HEK293 (cell line): ENCODE measurements around the gene AEBP1.
A peak's percentile ranks its signal among the peaks of the same experiment; 100 is the strongest.

Source experiments
- PRDM1 ChIP-seq: fragments of 450-650 bp; formaldehyde crosslinking; IDR thresholded peaks from 2 replicates; pipeline ENCODE4; 2016; ENCODE audit warnings: missing biosample characterization, missing genetic modification characterization
- PRDM2 ChIP-seq: fragments of 450-650 bp; formaldehyde crosslinking; IDR thresholded peaks from 2 replicates; pipeline ENCODE4 v1.5.1; 2016; ENCODE audit warnings: missing biosample characterization, missing genetic modification characterization, borderline replicate concordance
- PRDM4 ChIP-seq: fragments of 450-650 bp; formaldehyde crosslinking; IDR thresholded peaks from 2 replicates; pipeline ENCODE4 v1.5.1; 2017; ENCODE audit warnings: missing biosample characterization, missing genetic modification characterization
- REST ChIP-seq: fragments of 450-650 bp; formaldehyde crosslinking; IDR thresholded peaks from 2 replicates; pipeline ENCODE4 v1.5.1; 2016; ENCODE audit warnings: missing biosample characterization, missing genetic modification characterization
- SCRT2 ChIP-seq: fragments of 450-650 bp; formaldehyde crosslinking; IDR thresholded peaks from 2 replicates; pipeline ENCODE4 v1.5.1; 2016; ENCODE audit warnings: missing biosample characterization, missing genetic modification characterization
- SP7 ChIP-seq: fragments of 450-650 bp; formaldehyde crosslinking; IDR thresholded peaks from 2 replicates; pipeline ENCODE4 v1.5.1; 2016; ENCODE audit warnings: missing biosample characterization, missing genetic modification characterization
- TRIM28 ChIP-seq: IDR thresholded peaks from 2 replicates; pipeline ENCODE4 v1.6.1; 2011; ENCODE audit warnings: low read length, control low read depth, borderline replicate concordance
- ZBTB17 ChIP-seq: fragments of 450-650 bp; formaldehyde crosslinking; IDR thresholded peaks from 2 replicates; pipeline ENCODE4 v1.5.1; 2016; ENCODE audit warnings: missing biosample characterization, missing genetic modification characterization
- ZBTB21 ChIP-seq: fragments of 450-650 bp; formaldehyde crosslinking; IDR thresholded peaks from 2 replicates; pipeline ENCODE4 v1.5.1; 2017; ENCODE audit warnings: missing biosample characterization, missing genetic modification characterization
- ZBTB8A ChIP-seq: fragments of 450-650 bp; formaldehyde crosslinking; IDR thresholded peaks from 2 replicates; pipeline ENCODE4 v1.5.1; 2016; ENCODE audit warnings: missing biosample characterization, missing genetic modification characterization
- ZEB2 ChIP-seq: fragments of 450-650 bp; formaldehyde crosslinking; IDR thresholded peaks from 2 replicates; pipeline ENCODE4 v1.5.1; 2016; ENCODE audit warnings: missing biosample characterization, missing genetic modification characterization
- ZFP37 ChIP-seq: fragments of 450-650 bp; formaldehyde crosslinking; IDR thresholded peaks from 2 replicates; pipeline ENCODE4 v1.5.1; 2016; ENCODE audit warnings: missing biosample characterization, missing genetic modification characterization
- ZNF112 ChIP-seq: fragments of 450-650 bp; formaldehyde crosslinking; IDR thresholded peaks from 2 replicates; pipeline ENCODE4 v1.5.0; 2017; ENCODE audit warnings: missing biosample characterization, missing genetic modification characterization
- ZNF24 ChIP-seq: fragments of 450-650 bp; formaldehyde crosslinking; IDR thresholded peaks from 2 replicates; pipeline ENCODE4 v1.5.1; 2016; ENCODE audit warnings: missing biosample characterization, missing genetic modification characterization
- ZNF302 ChIP-seq: fragments of 450-650 bp; formaldehyde crosslinking; IDR thresholded peaks from 2 replicates; pipeline ENCODE4 v1.5.1; 2016; ENCODE audit warnings: missing biosample characterization, missing genetic modification characterization, low read depth
- ZNF416 ChIP-seq: fragments of 450-650 bp; formaldehyde crosslinking; IDR thresholded peaks from 2 replicates; pipeline ENCODE4 v1.5.1; 2016; ENCODE audit warnings: missing biosample characterization, missing genetic modification characterization
- ZNF585B ChIP-seq: fragments of 450-650 bp; formaldehyde crosslinking; IDR thresholded peaks from 2 replicates; pipeline ENCODE4 v1.5.1; 2016; ENCODE audit warnings: missing biosample characterization, missing genetic modification characterization
- ZNF768 ChIP-seq: fragments of 450-650 bp; formaldehyde crosslinking; IDR thresholded peaks from 2 replicates; pipeline ENCODE4 v1.5.1; 2018; ENCODE audit warnings: missing biosample characterization, mild to moderate bottlenecking, missing genetic modification characterization
- ZNF777 ChIP-seq: fragments of 450-650 bp; formaldehyde crosslinking; IDR thresholded peaks from 2 replicates; pipeline ENCODE4 v1.5.1; 2017; ENCODE audit warnings: missing biosample characterization, missing genetic modification characterization, borderline replicate concordance
- ZNF785 ChIP-seq: fragments of 450-650 bp; formaldehyde crosslinking; IDR thresholded peaks from 2 replicates; pipeline ENCODE4 v1.5.1; 2016; ENCODE audit warnings: missing biosample characterization, missing genetic modification characterization
- ZNF792 ChIP-seq: fragments of 450-650 bp; formaldehyde crosslinking; IDR thresholded peaks from 2 replicates; pipeline ENCODE4 v1.5.1; 2016; ENCODE audit warnings: missing biosample characterization, missing genetic modification characterization
- ZXDB ChIP-seq: fragments of 450-650 bp; formaldehyde crosslinking; IDR thresholded peaks from 2 replicates; pipeline ENCODE4 v1.5.1; 2016; ENCODE audit warnings: missing biosample characterization, missing genetic modification characterization
- TF ChIP-seq, protein P1 (sequence below): fragments of 450-650 bp; formaldehyde crosslinking; IDR thresholded peaks from 2 replicates; pipeline ENCODE4 v1.5.1; 2016; ENCODE audit warnings: missing biosample characterization, missing genetic modification characterization
- TF ChIP-seq, protein P2 (sequence below): fragments of 450-650 bp; IDR thresholded peaks from 2 replicates; pipeline ENCODE4 v1.5.1; 2018; ENCODE audit warnings: missing biosample characterization, mild to moderate bottlenecking, missing genetic modification characterization

AEBP1 gene

DNA sequence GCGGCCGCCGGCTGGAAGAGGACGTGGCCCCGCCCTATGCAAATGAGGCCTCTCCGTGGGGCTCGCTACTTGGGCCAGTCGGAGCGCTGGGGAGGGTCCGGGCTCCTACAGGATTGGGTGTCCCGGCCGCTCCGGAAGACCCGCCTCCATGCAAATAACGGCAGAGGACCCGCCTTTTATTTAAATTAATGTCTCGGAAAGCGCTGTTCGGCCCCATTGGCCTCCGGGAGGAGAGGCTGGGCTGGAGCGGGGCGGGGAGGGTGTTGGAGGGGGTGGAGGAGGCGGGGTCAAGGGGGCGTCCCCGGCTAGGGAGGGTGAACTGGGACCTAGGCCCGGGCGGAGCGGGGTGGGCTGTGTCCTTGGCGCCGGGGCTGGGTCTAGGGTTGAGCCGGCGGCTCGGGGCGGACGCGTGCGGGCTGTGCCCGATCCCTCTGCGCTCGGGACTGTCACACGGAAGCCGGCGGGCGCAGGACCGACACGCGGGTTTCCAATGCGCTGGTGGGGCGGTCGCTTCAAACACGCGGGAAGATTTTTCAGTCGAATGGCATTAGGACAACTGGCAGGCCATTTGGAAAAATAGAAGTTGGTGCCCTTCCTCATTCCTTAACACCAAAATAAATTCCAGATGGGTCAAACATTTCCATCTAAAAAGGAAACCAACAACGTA is 21.5 kb upstream of the AEBP1 start (continued):
- TF ChIP-seq PRDM2 (no peak), TRIM28 (no peak), ZNF585B (tag by site-specific recombination) (no peak), ZBTB21 (no peak), ZNF777 (tag by site-specific recombination) (no peak), ZNF416 (tag by site-specific recombination) (no peak), ZNF768 (no peak), ZEB2 (tag by site-specific recombination) (0 out of 2 replicates have a peak, but pooled peaks have one; percentile 26), ZBTB8A (peak; percentile 53; the same call in 1 of the 2 replicates), ZNF112 (tag by site-specific recombination) (no peak), ZXDB (0 out of 2 replicates have a peak, but pooled peaks have one; percentile 47), ZFP37 (tag by site-specific recombination) (no peak), PRDM4 (tag by site-specific recombination) (no peak), ZBTB17 (tag by site-specific recombination) (no peak), REST (tag by site-specific recombination) (no peak), PRDM1 (tag by site-specific recombination) (no peak), ZNF24 (tag by site-specific recombination) (no peak), SCRT2 (tag by site-specific recombination) (no peak), SP7 (peak; percentile 34; the same call in 1 of the 2 replicates), ZNF302 (tag by site-specific recombination) (no peak), ZNF792 (tag by site-specific recombination) (no peak), ZNF785 (tag by site-specific recombination) (0 out of 2 replicates have a peak, but pooled peaks have one; percentile 56)
- TF ChIP-seq, protein P1, sequence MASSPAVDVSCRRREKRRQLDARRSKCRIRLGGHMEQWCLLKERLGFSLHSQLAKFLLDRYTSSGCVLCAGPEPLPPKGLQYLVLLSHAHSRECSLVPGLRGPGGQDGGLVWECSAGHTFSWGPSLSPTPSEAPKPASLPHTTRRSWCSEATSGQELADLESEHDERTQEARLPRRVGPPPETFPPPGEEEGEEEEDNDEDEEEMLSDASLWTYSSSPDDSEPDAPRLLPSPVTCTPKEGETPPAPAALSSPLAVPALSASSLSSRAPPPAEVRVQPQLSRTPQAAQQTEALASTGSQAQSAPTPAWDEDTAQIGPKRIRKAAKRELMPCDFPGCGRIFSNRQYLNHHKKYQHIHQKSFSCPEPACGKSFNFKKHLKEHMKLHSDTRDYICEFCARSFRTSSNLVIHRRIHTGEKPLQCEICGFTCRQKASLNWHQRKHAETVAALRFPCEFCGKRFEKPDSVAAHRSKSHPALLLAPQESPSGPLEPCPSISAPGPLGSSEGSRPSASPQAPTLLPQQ (tag by site-specific recombination): no peak
- TF ChIP-seq, protein P2, sequence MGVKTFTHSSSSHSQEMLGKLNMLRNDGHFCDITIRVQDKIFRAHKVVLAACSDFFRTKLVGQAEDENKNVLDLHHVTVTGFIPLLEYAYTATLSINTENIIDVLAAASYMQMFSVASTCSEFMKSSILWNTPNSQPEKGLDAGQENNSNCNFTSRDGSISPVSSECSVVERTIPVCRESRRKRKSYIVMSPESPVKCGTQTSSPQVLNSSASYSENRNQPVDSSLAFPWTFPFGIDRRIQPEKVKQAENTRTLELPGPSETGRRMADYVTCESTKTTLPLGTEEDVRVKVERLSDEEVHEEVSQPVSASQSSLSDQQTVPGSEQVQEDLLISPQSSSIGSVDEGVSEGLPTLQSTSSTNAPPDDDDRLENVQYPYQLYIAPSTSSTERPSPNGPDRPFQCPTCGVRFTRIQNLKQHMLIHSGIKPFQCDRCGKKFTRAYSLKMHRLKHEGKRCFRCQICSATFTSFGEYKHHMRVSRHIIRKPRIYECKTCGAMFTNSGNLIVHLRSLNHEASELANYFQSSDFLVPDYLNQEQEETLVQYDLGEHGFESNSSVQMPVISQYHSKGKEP (tag by site-specific recombination): no peak
